Common myeloid progenitor, CD34-positive (primary cell): ENCODE measurements around the gene WARS2.
"Not testable (repeated sequence)": the region's sequence is repeated elsewhere in the genome, so short reads cannot be mapped to it uniquely, and the experiment has no call there.

Experiments
- CTCF ChIA-PET: fragments of 350-600 bp; sonication (Branson Sonifier 250); formaldehyde crosslinking; loops from one replicate; lab custom pipeline; 2021; ENCODE audit warnings: antibody characterized with exemption; lab: Charles Lee
- POLR2A ChIA-PET: fragments of 350-600 bp; sonication (Branson Sonifier 250); formaldehyde crosslinking; loops from one replicate; lab custom pipeline; 2021; ENCODE audit warnings: antibody characterized with exemption; lab: Charles Lee
- DNase-seq, 3 donors: peaks; one replicate each; pipeline versions ENCODE4 v3.0.0 to v3.0.0-alpha.2; 2013
- H3K27ac ChIP-seq, 2 experiments: 1 replicate in 1 of 2; 2 replicates in 1 of 2; pipeline ENCODE4 v1.7.0; 2013; ENCODE audit warnings: inconsistent platforms in 2 of 2, low read length in 2 of 2, mild to moderate bottlenecking in 2 of 2, low read depth in 1 of 2, moderate library complexity in 1 of 2; ENCODE audit not compliant: severe bottlenecking in 2 of 2, insufficient read depth in 1 of 2, poor library complexity in 1 of 2
- H3K27me3 ChIP-seq, 5 experiments: replicated peaks in 2 of 5; 1 replicate in 3 of 5; 2 replicates in 2 of 5; pipeline versions ENCODE4 v1.6.1 to v1.7.0; 2013; ENCODE audit warnings: low read length in 4 of 5, mild to moderate bottlenecking in 2 of 5, moderate library complexity in 2 of 5, inconsistent platforms in 1 of 5; ENCODE audit not compliant: insufficient read depth in 5 of 5, control insufficient read depth in 4 of 5
- H3K36me3 ChIP-seq, 4 experiments: 1 replicate in 2 of 4; 2 replicates in 2 of 4; pipeline versions ENCODE4 v1.6.1 to v1.7.0; 2013; ENCODE audit warnings: low read length in 3 of 4, control low read depth in 1 of 4, mild to moderate bottlenecking in 1 of 4; ENCODE audit not compliant: control insufficient read depth in 4 of 4, insufficient read depth in 4 of 4
- H3K4me1 ChIP-seq, 4 experiments: 1 replicate in 3 of 4; 2 replicates in 1 of 4; pipeline versions ENCODE4 v1.6.1 to v1.7.1; 2013; ENCODE audit warnings: low read length in 3 of 4, mild to moderate bottlenecking in 3 of 4, control low read depth in 1 of 4, inconsistent platforms in 1 of 4, moderate library complexity in 1 of 4; ENCODE audit not compliant: control insufficient read depth in 4 of 4, insufficient read depth in 4 of 4; ENCODE audit errors: control extremely low read depth in 1 of 4
- H3K4me3 ChIP-seq, 7 experiments: 1 replicate in 4 of 7; 2 replicates in 3 of 7; pipeline versions ENCODE4 v1.5.1 to v1.7.0; 2013; ENCODE audit warnings: mild to moderate bottlenecking in 7 of 7, low read length in 6 of 7, moderate library complexity in 6 of 7, inconsistent platforms in 2 of 7, low read depth in 2 of 7, control low read depth in 1 of 7; ENCODE audit not compliant: insufficient read depth in 4 of 7, control insufficient read depth in 1 of 7; ENCODE audit errors: extremely low read depth in 1 of 7
- H3K9me3 ChIP-seq, 5 experiments: 1 replicate in 4 of 5; 2 replicates in 1 of 5; pipeline versions ENCODE4 v1.6.1 to v1.7.1; 2013; ENCODE audit warnings: low read length in 4 of 5, mild to moderate bottlenecking in 2 of 5, inconsistent platforms in 1 of 5, low read depth in 1 of 5, moderate library complexity in 1 of 5; ENCODE audit not compliant: control insufficient read depth in 4 of 5, insufficient read depth in 2 of 5; ENCODE audit errors: control extremely low read depth in 1 of 5
- WGBS: methylation state at CpG from one replicate; pipeline ENCODE4 v1.1.5; 2013; ENCODE audit not compliant: insufficient coverage; 5-methylcytosine and 5-hydroxymethylcytosine counted together

WARS2 gene

DNA sequence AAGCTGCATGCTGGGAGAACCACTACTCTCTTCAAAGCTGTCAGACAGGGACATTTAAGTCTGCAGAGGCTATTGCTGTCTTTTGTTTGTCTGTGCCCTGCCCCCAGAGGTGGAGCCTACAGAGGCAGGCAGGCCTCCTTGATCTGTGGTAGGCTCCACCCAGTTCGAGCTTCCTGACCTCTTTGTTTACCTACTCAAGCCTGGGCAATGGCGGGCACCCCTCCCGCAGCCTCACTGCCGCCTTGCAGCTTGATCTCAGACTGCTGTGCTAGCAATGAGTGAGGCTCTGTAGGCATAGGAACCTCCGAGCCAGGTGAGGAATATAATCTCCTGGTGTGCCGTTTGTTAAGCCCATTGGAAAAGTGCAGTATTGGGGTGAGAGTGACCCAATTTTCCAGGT, 16.3 kb upstream of the WARS2 start:
- H3K4me3 ChIP-seq, H3K9me3 ChIP-seq, H3K27ac ChIP-seq, DNase-seq, CTCF ChIA-PET, H3K4me1 ChIP-seq, H3K27me3 ChIP-seq, POLR2A ChIA-PET: not testable (repeated sequence)
- H3K36me3 ChIP-seq, result peaks cover 9 to 33% (median 16%) of the 10 kb centered on the region in 4 experiments
- 90% methylated on average over 3 of the region's 6 CpGs for WGBS

DNA sequence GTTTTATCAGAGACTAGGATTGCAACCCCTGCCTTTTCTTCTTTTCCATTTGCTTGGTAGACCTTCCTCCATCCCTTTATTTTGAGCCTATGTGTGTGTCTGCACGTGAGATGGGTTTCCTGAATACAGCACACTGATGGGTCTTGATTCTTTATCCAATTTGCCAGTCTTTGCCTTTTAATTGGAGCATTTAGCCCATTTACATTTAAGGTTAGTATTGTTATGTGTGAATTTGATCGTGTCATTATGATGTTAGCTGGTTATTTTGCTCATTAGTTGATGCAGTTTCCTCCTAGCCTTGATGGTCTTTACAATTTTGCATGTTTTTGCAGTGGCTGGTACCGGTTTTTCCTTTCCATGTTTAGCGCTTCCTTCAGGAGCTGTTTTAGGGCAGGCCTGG, 14.6 kb upstream of the WARS2 start:
- H3K9me3 ChIP-seq, H3K4me3 ChIP-seq, H3K27me3 ChIP-seq, H3K27ac ChIP-seq, CTCF ChIA-PET, H3K4me1 ChIP-seq, DNase-seq: not testable (repeated sequence)
- no CpG with 5 or more reads among the region's 4 CpGs for WGBS
- POLR2A ChIA-PET, result interaction anchor here (0.6 kb wide), 1 partner anchor 362 kb away, joined by 3 read pairs; no protein-coding TSS in a partner anchor
- peaks cover 7 to 26% (median 14%) of the 10 kb centered on the region in 4 experiments for H3K36me3 ChIP-seq

- DNase-seq, result no peak
- ChIA-PET POLR2A (no interaction called here), CTCF (interaction anchor here (0.6 kb wide), 1 partner anchor 8 kb away, joined by 3 read pairs; no protein-coding TSS in a partner anchor)
- H3K4me3 ChIP-seq, result no peak overlapping the region
- peaks cover 0 to 8% (median 0%) of the 10 kb centered on the region in 4 experiments for H3K36me3 ChIP-seq
- H3K9me3 ChIP-seq, result no peaks in the 10 kb centered on the region
- no peaks in the 10 kb centered on the region for H3K27me3 ChIP-seq
- no peak overlapping the region for H3K27ac ChIP-seq
- H3K4me1 ChIP-seq, result no peaks in the 10 kb centered on the region
- no CpG with 5 or more reads among the region's 1 CpG for whole genome bisulfite sequencing
Observed at GRCh38 chr1:119150150-119150549, 9.7 kb upstream of the WARS2 start.

DNA sequence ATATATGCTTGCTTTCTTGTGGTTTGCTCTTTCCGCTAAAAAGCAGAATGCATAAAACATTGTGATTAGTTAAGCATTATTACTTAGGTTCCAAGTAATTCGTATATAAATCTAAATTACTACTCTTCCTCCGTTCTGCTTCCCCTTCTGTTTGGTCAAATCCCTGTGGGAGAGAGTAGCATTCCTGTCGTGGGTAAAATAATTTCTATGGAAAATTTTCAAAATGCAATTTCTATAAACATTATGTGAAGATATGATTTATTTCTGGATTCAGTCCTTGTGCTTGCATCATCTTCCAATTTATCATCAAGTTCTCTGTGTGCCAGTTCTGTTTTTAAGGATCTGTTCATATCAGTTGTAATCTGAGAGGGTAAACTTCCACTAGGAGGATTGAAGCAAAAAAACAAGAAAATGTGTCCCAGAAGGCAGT, 7.2 kb upstream of the WARS2 start:
- no peaks in the 10 kb centered on the region for H3K9me3 ChIP-seq
- peaks cover 0 to under 1% (median 0%) of the 10 kb centered on the region in 4 experiments for H3K4me1 ChIP-seq
- ChIA-PET POLR2A (no interaction called here), CTCF (no interaction called here)
- no CpG with 5 or more reads among the region's 4 CpGs for WGBS
- no peak overlapping the region for H3K27ac ChIP-seq
- DNase-seq, result no peak
- no peaks in the 10 kb centered on the region for H3K27me3 ChIP-seq
- no peak overlapping the region for H3K4me3 ChIP-seq
- H3K36me3 ChIP-seq, result peaks cover 0 to 8% (median 0%) of the 10 kb centered on the region in 4 experiments

DNA sequence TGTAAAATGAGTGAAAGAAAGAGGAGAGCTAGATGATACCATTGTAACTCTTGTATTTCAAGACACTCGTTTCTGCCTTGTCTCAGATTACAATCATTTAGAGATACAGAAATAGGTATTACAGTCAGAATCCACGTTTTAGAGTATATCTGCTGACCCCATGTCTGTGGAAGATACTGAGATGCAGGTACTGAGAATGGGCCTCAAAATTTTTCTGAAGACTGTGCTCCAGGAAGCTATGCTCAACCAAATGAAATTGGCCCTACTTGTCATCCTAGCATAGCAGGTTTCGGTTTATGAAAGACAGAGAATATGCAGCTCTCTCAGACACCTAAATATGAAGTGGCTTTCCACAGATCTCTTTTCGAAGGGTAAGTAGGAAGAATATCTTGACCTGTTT, 6.0 kb upstream of the WARS2 start:
- no peak for DNase-seq
- CTCF ChIA-PET, result no interaction called here
- POLR2A ChIA-PET, result no interaction called here
- Histone ChIP-seq H3K4me3 (no peak overlapping the region), H3K4me1 (peaks cover 0 to 7% (median under 1%) of the 10 kb centered on the region in 4 experiments), H3K36me3 (peaks cover 0 to 8% (median 0%) of the 10 kb centered on the region in 4 experiments), H3K9me3 (no peaks in the 10 kb centered on the region), H3K27ac (no peak overlapping the region), H3K27me3 (no peaks in the 10 kb centered on the region)
- 92% methylated on average over 3 of the region's 4 CpGs for WGBS

DNA sequence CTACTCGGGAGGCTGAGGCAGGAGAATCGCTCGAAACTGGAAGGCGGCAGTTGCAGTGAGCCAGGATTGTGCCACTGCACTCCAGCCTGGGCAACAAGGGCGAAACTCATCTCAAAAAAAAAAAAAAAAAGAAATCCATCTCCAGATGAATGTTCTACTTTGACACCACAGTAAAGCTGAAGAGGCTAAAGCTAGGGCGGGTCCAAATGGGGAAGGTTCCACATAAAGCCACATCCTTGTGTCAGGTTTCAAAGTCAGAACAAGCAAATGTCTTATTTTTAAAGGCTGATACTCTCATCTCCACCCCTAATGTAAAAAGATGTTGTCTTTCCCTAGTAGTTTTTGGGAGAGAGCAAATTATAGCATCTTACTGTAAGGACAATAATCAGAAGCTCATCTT, 4.4 kb upstream of the WARS2 start:
- Histone ChIP-seq H3K36me3 (peaks cover 0 to 8% (median 0%) of the 10 kb centered on the region in 4 experiments), H3K27me3 (no peaks in the 10 kb centered on the region), H3K9me3 (no peaks in the 10 kb centered on the region), H3K4me1 (peaks cover 0 to 14% (median 6%) of the 10 kb centered on the region in 4 experiments), H3K4me3 (no peak overlapping the region), H3K27ac (no peak overlapping the region)
- 90% methylated on average over 4 of the region's 6 CpGs for WGBS
- CTCF ChIA-PET, result no interaction called here
- POLR2A ChIA-PET, result no interaction called here
- no peak for DNase-seq

DNA sequence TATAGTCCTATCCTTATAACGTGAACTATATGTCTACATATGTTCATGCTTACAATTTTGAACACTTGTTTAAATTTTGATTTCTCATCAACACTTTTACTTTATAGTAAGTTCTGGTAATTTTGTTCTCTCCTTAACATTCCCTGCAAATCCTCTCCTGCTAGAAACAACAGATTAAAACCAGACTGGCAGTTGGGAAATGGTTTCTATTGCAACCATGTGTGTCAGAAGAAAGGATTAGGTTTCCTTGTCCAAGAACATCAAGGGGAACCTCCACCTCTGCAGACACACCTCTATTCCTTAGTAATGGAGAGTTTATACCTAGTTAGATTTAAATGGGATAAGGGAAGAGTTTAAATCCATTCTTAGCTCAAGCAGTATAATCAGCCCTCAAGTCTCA, 3.3 kb upstream of the WARS2 start:
- H3K9me3 ChIP-seq, result no peaks in the 10 kb centered on the region
- H3K4me1 ChIP-seq, result peaks cover 6 to 20% (median 12%) of the 10 kb centered on the region in 4 experiments
- H3K4me3 ChIP-seq, result no peak overlapping the region
- DNase-seq, result no peak
- no peaks in the 10 kb centered on the region for H3K27me3 ChIP-seq
- WGBS, result no CpG with 5 or more reads among the region's 1 CpG
- no peak overlapping the region for H3K27ac ChIP-seq
- peaks cover 0 to 8% (median 0%) of the 10 kb centered on the region in 4 experiments for H3K36me3 ChIP-seq
- CTCF ChIA-PET, result no interaction called here
- POLR2A ChIA-PET, result no interaction called here
